ENCODE measurements around the gene ACAT1. TPM values are rescaled to one million over a fixed set of nuclear protein-coding genes. Genes with fewer than 3 reads are reported as not detected.

The ACAT1 gene
- polyA plus RNA-seq, 1 donor (not counting 4 experiments of a cell fraction or from before 2014, with no cell fraction given) = 106 TPM

DNA sequence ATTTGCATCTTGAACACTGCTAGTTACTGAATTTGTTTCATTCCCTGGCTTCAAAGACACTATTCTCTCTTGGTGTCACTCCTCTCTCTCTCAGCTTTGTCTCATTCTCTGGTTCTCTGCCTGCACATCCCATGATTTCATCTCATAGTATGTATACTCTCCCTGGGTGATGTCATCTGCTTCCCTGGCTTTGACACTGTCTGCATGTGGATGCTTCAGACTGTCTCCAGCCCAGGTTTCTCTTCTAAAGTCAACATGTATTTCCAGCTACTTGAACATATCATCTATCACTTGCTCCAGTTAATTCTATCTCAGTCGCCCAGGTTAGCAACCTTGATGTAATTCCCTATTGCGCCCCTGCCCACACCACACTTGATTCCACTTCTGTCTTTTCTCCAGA is 9.3 kb upstream of the ACAT1 start:
- H3K4me1 ChIP-seq (ENCODE audit: control insufficient read depth, extremely low read depth, insufficient read depth, low read length) = no peaks in the 10 kb centered on the region
- no peaks in the 10 kb centered on the region for H3K79me2 ChIP-seq (ENCODE audit: control insufficient read depth, insufficient read depth, low read length)
- H3K27me3 ChIP-seq (ENCODE audit: control insufficient read depth, extremely low read depth, insufficient read depth, low read length) = no peaks in the 10 kb centered on the region
- dilution Hi-C loops (cut with MboI; ENCODE audit: extremely low pct_ligation_motif_present, low sequenced_read_pairs) = no loop called here
- FAIRE-seq (no peak), DNase-seq (ENCODE audit: low read depth, low spot score) (no peak)
- no peak overlapping the region for H3K9ac ChIP-seq (ENCODE audit: control insufficient read depth, extremely low read depth, insufficient read depth, low read length)
- no peaks in the 10 kb centered on the region for H3K9me1 ChIP-seq (ENCODE audit: control insufficient read depth, extremely low read depth, insufficient read depth, low read length)
- no peaks in the 10 kb centered on the region for H4K20me1 ChIP-seq (ENCODE audit: control insufficient read depth, extremely low read depth, insufficient read depth, low read length)
- H2AFZ ChIP-seq (ENCODE audit: control insufficient read depth, low read length) = no peak overlapping the region
- no peaks in the 10 kb centered on the region for H3K36me3 ChIP-seq (ENCODE audit: control insufficient read depth in 2 of 2, extremely low read depth in 1 of 2, insufficient read depth in 2 of 2, low read length in 2 of 2)
- TF ChIP-seq EZH2 (IDR thresholded peaks at IDR 0.05; ENCODE audit: low read length) (no peak), CTCF (optimal IDR thresholded peaks at IDR 0.05 in 1 of 3, IDR thresholded peaks at IDR 0.05 in 1 of 3, conservative IDR thresholded peaks at IDR 0.05 in 1 of 3; ENCODE audit: extremely low read depth in 1 of 3, insufficient read depth in 2 of 3, low read length in 3 of 3) (no peak)
- no peak overlapping the region for H3K4me2 ChIP-seq (ENCODE audit: control insufficient read depth, extremely low read depth, insufficient read depth, low read depth, low read length)
- no peak overlapping the region for H3K27ac ChIP-seq (ENCODE audit: control insufficient read depth, insufficient read depth, low read length)
- no peak overlapping the region for H3K4me3 ChIP-seq (ENCODE audit: control insufficient read depth in 2 of 3, extremely low read depth in 1 of 3, insufficient read depth in 2 of 3, low read depth in 1 of 3, low read length in 3 of 3)
- H3K9me3 ChIP-seq (ENCODE audit: control insufficient read depth, low read depth, low read length) = no peaks in the 10 kb centered on the region

DNA sequence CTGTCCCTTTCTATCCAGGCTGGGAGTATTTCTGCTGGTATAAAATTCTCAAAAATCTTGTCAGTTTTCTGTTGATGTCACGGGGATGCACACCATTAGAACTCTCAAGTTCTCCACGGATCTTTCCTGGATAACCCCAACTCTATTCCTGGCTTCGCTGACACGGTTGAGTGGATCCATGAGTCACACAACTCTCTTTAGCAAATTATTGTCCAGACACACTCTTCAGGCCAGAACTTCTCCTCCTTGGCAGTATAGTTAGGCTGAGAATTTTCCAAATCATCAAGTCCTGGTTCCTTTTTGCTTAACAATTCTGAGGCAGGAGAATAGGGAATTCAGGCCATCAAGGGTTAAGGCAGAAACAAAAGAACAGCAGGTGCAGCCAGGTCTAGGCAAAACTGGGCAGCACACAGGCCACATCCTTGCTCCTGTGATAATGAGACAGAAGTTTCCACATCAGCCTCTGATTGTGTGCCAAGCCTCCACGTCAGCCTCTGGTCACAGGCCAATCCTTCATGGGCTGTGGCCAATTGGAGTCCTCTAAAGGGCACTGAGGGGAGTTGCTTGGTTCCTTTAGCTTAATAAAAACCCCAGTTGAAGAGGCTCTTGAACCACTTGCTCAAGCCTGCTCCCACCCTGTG is 5.7 kb upstream of the ACAT1 start:
- no peak overlapping the region for H3K4me2 ChIP-seq (ENCODE audit: control insufficient read depth, extremely low read depth, insufficient read depth, low read depth, low read length)
- no peak overlapping the region for H2AFZ ChIP-seq (ENCODE audit: control insufficient read depth, low read length)
- DNase-seq (ENCODE audit: low read depth, low spot score) (no peak), FAIRE-seq (peak; percentile 75)
- no peak overlapping the region for H3K27ac ChIP-seq (ENCODE audit: control insufficient read depth, insufficient read depth, low read length)
- no peak overlapping the region for H3K9ac ChIP-seq (ENCODE audit: control insufficient read depth, extremely low read depth, insufficient read depth, low read length)
- no peaks in the 10 kb centered on the region for H3K27me3 ChIP-seq (ENCODE audit: control insufficient read depth, extremely low read depth, insufficient read depth, low read length)
- H3K79me2 ChIP-seq (ENCODE audit: control insufficient read depth, insufficient read depth, low read length) = no peaks in the 10 kb centered on the region
- no peaks in the 10 kb centered on the region for H4K20me1 ChIP-seq (ENCODE audit: control insufficient read depth, extremely low read depth, insufficient read depth, low read length)
- dilution Hi-C loops (cut with MboI; ENCODE audit: extremely low pct_ligation_motif_present, low sequenced_read_pairs) = no loop called here
- TF ChIP-seq CTCF (optimal IDR thresholded peaks at IDR 0.05 in 1 of 3, IDR thresholded peaks at IDR 0.05 in 1 of 3, conservative IDR thresholded peaks at IDR 0.05 in 1 of 3; ENCODE audit: extremely low read depth in 1 of 3, insufficient read depth in 2 of 3, low read length in 3 of 3) = no peak
- TF ChIP-seq EZH2 (IDR thresholded peaks at IDR 0.05; ENCODE audit: low read length) = no peak
- no peaks in the 10 kb centered on the region for H3K36me3 ChIP-seq (ENCODE audit: control insufficient read depth in 2 of 2, extremely low read depth in 1 of 2, insufficient read depth in 2 of 2, low read length in 2 of 2)
- H3K9me3 ChIP-seq (ENCODE audit: control insufficient read depth, low read depth, low read length) = no peaks in the 10 kb centered on the region
- no peaks in the 10 kb centered on the region for H3K4me1 ChIP-seq (ENCODE audit: control insufficient read depth, extremely low read depth, insufficient read depth, low read length)
- H3K9me1 ChIP-seq (ENCODE audit: control insufficient read depth, extremely low read depth, insufficient read depth, low read length) = no peaks in the 10 kb centered on the region
- no peak overlapping the region for H3K4me3 ChIP-seq (ENCODE audit: control insufficient read depth in 2 of 3, extremely low read depth in 1 of 3, insufficient read depth in 2 of 3, low read depth in 1 of 3, low read length in 3 of 3)
